Kidney (tissue), 14 donors: ENCODE measurements around the gene IMPA2. TPM values are rescaled to one million over a fixed set of nuclear protein-coding genes. Genes with fewer than 3 reads are reported as not detected.

Experiments used
- DNase-seq, 5 donors: peaks; one replicate each; pipeline ENCODE4 v3.0.0-alpha.2; 2013 to 2020
- FAIRE-seq: peaks from 2 replicates; lab custom pipeline; 2012; peaks lifted over from hg19 to GRCh38; lab: Jason Lieb, UNC
- H3K27ac ChIP-seq, 2 donors: one replicate each; pipeline ENCODE4 v1.7.0; 2013; ENCODE audit warnings: low read depth in 2 of 2, low read length in 2 of 2, inconsistent platforms in 1 of 2
- H3K27me3 ChIP-seq: one replicate; pipeline ENCODE4 v1.7.1; 2013; ENCODE audit warnings: low read length, inconsistent platforms; ENCODE audit not compliant: control insufficient read depth, insufficient read depth
- H3K36me3 ChIP-seq, 3 donors: one replicate each; pipeline versions ENCODE4 v1.7.0 to v1.7.1; 2013; ENCODE audit warnings: low read length in 3 of 3, control low read depth in 1 of 3, inconsistent platforms in 1 of 3; ENCODE audit not compliant: insufficient read depth in 3 of 3, control insufficient read depth in 2 of 3
- H3K4me1 ChIP-seq, 3 donors: one replicate each; pipeline versions ENCODE4 v1.7.0 to v1.7.1; 2013; ENCODE audit warnings: low read length in 3 of 3, inconsistent platforms in 1 of 3, low read depth in 1 of 3; ENCODE audit not compliant: control insufficient read depth in 2 of 3, insufficient read depth in 2 of 3
- H3K4me3 ChIP-seq, 3 donors: one replicate each; pipeline versions ENCODE4 v1.7.0 to v1.8.1; 2013; ENCODE audit warnings: low read length in 3 of 3, control low read depth in 1 of 3, inconsistent platforms in 1 of 3
- H3K9ac ChIP-seq, 3 donors: one replicate each; pipeline versions ENCODE4 v1.7.0 to v1.7.1; 2013; ENCODE audit warnings: low read length in 3 of 3, control low read depth in 1 of 3, inconsistent platforms in 1 of 3
- H3K9me3 ChIP-seq, 3 donors: one replicate each; pipeline versions ENCODE4 v1.7.0 to v1.7.1; 2013; ENCODE audit warnings: low read length in 3 of 3, control low read depth in 1 of 3, inconsistent platforms in 1 of 3; ENCODE audit not compliant: control insufficient read depth in 2 of 3, insufficient read depth in 1 of 3
- CTCF ChIP-seq: IDR thresholded peaks from 3 replicates; pipeline ENCODE4 v1.5.1; 2012; ENCODE audit warnings: mild to moderate bottlenecking, moderate library complexity, borderline replicate concordance; ENCODE audit not compliant: insufficient read depth; ENCODE audit errors: extremely low read depth
- intact Hi-C: fragments of 100-400 bp; cut with DNase I; formaldehyde crosslinking; loops from one replicate; pipeline ENCODE4 v1.11.1; 2022
- polyA plus RNA-seq: library from polyadenylated mRNA; stranded (reverse); fragments of 350-450 nt; fragmentation: Illumina TruSeq; extraction: RNeasy Lipid Tissue Mini Kit (QIAGEN cat#74804); gene quantifications from one replicate; pipeline ENCODE4 v1.2.3, GENCODE V29; 2014; ENCODE audit warnings: low read depth, low replicate concordance; ENCODE audit not compliant: insufficient read depth
- total RNA-seq: library from RNA; stranded (reverse); fragmentation: NEBNext Ultra II Directional; extraction: Animal tissue kit (Norgen Biotek cat#: 25700); gene quantifications from one replicate; pipeline ENCODE4 v1.2.1, GENCODE V29; 2021
- donor health status: control.
- donor health status: control.
- donor health status: control.
- donor health status: control.
- donor health status: control.
- donor health status: DM: yes; HTN: yes; CAD: no.
- donor health status: Normal renal cell carcinoma (clear cell type).

The IMPA2 gene
- total and polyA plus RNA-seq, 2 donors from 2014 or later, result 157 to 348 TPM

GRCh38 chr18:12061685-12062084 is 80.4 kb downstream of the IMPA2 start:
- no peaks in the 10 kb centered on the region for H3K9me3 ChIP-seq
- intact Hi-C loops, result no loop called here
- no peak for FAIRE-seq

GRCh38 chr18:12062974-12063373 is 81.7 kb downstream of the IMPA2 start:
- DNase-seq (no peak), FAIRE-seq (no peak)
- H3K4me3 ChIP-seq, result no peak overlapping the region
- TF ChIP-seq CTCF, result no peak
- no peaks in the 10 kb centered on the region for H3K36me3 ChIP-seq
- H3K27ac ChIP-seq, result no peak overlapping the region
- H3K27me3 ChIP-seq, result no peaks in the 10 kb centered on the region
- no peak overlapping the region for H3K9ac ChIP-seq
- H3K9me3 ChIP-seq, result no peaks in the 10 kb centered on the region
- intact Hi-C loops, result no loop called here
- no peaks in the 10 kb centered on the region for H3K4me1 ChIP-seq

More at GRCh38 chr18:12061685-12062084, 80.4 kb downstream of the IMPA2 start:
- H3K36me3 ChIP-seq, result no peaks in the 10 kb centered on the region
- TF ChIP-seq CTCF, result no peak
- no peak overlapping the region for H3K4me3 ChIP-seq
- H3K27me3 ChIP-seq, result no peaks in the 10 kb centered on the region
- no peaks in the 10 kb centered on the region for H3K4me1 ChIP-seq
- H3K9ac ChIP-seq, result no peak overlapping the region
- no peak overlapping the region for H3K27ac ChIP-seq
- DNase-seq, result no peak

DNA sequence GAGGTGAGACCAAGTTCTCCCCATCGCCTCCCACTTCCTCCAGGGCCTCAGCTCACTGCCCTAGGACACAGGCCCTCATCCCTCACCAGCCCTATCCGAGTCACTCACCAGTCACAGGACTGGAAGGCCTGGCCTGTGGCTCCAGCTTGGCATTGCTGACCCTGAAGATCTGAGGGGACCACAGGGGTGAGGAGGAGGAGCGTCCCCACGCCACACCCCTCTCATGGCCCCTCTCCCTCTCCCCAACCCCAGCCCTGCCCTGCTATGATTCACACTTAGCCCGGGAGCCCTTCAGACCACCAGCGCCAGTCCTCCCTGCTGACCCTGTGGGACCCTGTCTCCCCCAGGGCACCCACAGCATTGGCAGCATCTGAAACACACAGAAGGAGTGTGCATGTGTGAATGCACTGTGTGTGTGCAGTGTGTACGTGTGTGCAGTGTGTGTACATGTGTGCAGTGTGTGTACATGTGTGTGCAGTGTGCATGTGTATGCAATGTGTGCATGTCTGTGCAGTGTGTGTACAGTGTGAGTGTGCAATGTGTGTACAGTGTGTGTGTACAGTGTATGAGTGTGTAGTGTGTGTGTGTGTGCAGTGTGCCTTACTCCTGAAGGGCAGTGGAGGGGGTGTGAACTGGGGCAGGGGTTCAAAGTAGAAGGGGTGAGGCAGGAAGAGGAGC is 82.9 kb downstream of the IMPA2 start:
- no peak for DNase-seq
- no peak for FAIRE-seq
- Histone ChIP-seq H3K36me3 (no peaks in the 10 kb centered on the region), H3K9me3 (no peaks in the 10 kb centered on the region), H3K27ac (no peak overlapping the region), H3K9ac (no peak overlapping the region), H3K27me3 (no peaks in the 10 kb centered on the region), H3K4me1 (no peaks in the 10 kb centered on the region), H3K4me3 (no peak overlapping the region)
- intact Hi-C loops, result no loop called here
- no peak for TF ChIP-seq CTCF
